ENCODE measurements around the gene CYP2E1. TPM values are rescaled to one million over a fixed set of nuclear protein-coding genes. Genes with fewer than 3 reads are reported as not detected.

CYP2E1 gene
- total RNA-seq, 1 experiment from 2014 or later, result 0.13 TPM

DNA sequence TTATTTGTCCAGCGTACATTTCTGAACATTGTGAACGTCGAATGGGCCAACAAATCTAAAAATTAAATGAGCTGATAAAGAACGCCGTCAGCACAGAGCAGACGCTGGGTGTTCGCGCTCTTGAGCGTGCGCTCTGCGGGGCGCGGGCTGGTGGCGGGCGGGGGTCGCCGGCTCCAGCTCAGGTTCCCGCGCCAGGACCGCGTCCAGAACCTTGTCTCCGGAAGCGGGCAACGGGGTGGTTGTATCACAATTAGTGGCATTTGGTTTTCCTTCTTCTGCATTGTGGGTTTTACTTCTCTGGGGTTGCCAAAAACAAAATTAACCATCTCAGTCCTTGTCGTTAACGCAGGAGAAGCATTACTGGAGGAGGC, 2.4 kb downstream of the CYP2E1 start:
- H2BK20ac ChIP-seq (ENCODE audit: low read depth, low read length, poor library complexity, severe bottlenecking), result no peak overlapping the region
- no CpG with 5 or more reads among the region's 26 CpGs for WGBS (ENCODE audit: extremely low coverage, insufficient read length, low lambda C conversion rate)
- no peaks in the 10 kb centered on the region; the same call in 1 of the 2 replicates for H3K27me3 ChIP-seq (ENCODE audit: insufficient read depth, low read length)
- H3K9me3 Mint-ChIP-seq, result peaks cover 93 to 94% of the 10 kb centered on the region in 2 experiments
- H4K8ac ChIP-seq (replicated peaks; ENCODE audit: insufficient read length, low read depth, low read length), result no peak overlapping the region
- no peak overlapping the region for H3K4me3 Mint-ChIP-seq
- no peak overlapping the region for H2BK15ac ChIP-seq (ENCODE audit: low read depth, low read length)
- H3K9me3 ChIP-seq (ENCODE audit: control insufficient read depth, low read depth, low read length), result peaks cover 92% of the 10 kb centered on the region
- no peak overlapping the region for H4K5ac ChIP-seq (ENCODE audit: insufficient read length, low read depth, low read length)
- no peak overlapping the region for H2AK5ac ChIP-seq (ENCODE audit: insufficient read length, low read length)
- H3K27me3 Mint-ChIP-seq (ENCODE audit: low read depth), result no peaks in the 10 kb centered on the region; the same call in none of the 2 replicates
- H3K27ac ChIP-seq (ENCODE audit: insufficient read length, low read depth, low read length), result no peak overlapping the region
- H3K4me2 ChIP-seq (ENCODE audit: insufficient read depth, insufficient read length, low read length), result no peak overlapping the region
- DNase-seq, result no peak
- H3K9ac ChIP-seq (ENCODE audit: extremely low read depth, insufficient read length, low read length), result no peak overlapping the region
- TF ChIP-seq, protein P1, sequence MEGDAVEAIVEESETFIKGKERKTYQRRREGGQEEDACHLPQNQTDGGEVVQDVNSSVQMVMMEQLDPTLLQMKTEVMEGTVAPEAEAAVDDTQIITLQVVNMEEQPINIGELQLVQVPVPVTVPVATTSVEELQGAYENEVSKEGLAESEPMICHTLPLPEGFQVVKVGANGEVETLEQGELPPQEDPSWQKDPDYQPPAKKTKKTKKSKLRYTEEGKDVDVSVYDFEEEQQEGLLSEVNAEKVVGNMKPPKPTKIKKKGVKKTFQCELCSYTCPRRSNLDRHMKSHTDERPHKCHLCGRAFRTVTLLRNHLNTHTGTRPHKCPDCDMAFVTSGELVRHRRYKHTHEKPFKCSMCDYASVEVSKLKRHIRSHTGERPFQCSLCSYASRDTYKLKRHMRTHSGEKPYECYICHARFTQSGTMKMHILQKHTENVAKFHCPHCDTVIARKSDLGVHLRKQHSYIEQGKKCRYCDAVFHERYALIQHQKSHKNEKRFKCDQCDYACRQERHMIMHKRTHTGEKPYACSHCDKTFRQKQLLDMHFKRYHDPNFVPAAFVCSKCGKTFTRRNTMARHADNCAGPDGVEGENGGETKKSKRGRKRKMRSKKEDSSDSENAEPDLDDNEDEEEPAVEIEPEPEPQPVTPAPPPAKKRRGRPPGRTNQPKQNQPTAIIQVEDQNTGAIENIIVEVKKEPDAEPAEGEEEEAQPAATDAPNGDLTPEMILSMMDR (conservative IDR thresholded peaks at IDR 0.05), result no peak
- H3K79me2 ChIP-seq (ENCODE audit: insufficient read depth, low read length), result no peaks in the 10 kb centered on the region
- peak overlapping the region in 1 of 3 experiments; percentile 40; a peak in 1 of 7 replicates for H3K27ac Mint-ChIP-seq
- H2BK12ac ChIP-seq (ENCODE audit: insufficient read length, low read depth, low read length), result no peak overlapping the region
- H3K4me1 Mint-ChIP-seq, result no peaks in the 10 kb centered on the region
- no peak overlapping the region for H4K91ac ChIP-seq (ENCODE audit: insufficient read length, low read depth, low read length)
- no peak overlapping the region for H3T11ph ChIP-seq (ENCODE audit: low read length)
- no peak overlapping the region for H3K4ac ChIP-seq (ENCODE audit: low read depth, low read length)
- H3K23me2 ChIP-seq (ENCODE audit: insufficient read length, low read depth, low read length, poor library complexity, severe bottlenecking), result no peaks in the 10 kb centered on the region
- H2BK120ac ChIP-seq (ENCODE audit: low read depth, low read length, poor library complexity, severe bottlenecking), result no peak overlapping the region
- H4K20me1 ChIP-seq (ENCODE audit: control insufficient read depth, insufficient read depth, insufficient read length), result no peaks in the 10 kb centered on the region
- no peak overlapping the region for H2AFZ ChIP-seq (ENCODE audit: low read length)
- no peaks in the 10 kb centered on the region for H3K4me1 ChIP-seq (ENCODE audit: insufficient read depth, low read length)
- H3K79me1 ChIP-seq (ENCODE audit: insufficient read depth, low read depth, low read length, poor library complexity, severe bottlenecking), result no peaks in the 10 kb centered on the region
- no peak overlapping the region for H3K56ac ChIP-seq (ENCODE audit: insufficient read length, low read depth, low read length)
- H3K18ac ChIP-seq (ENCODE audit: insufficient read length, low read depth, low read length), result no peak overlapping the region
- H2BK5ac ChIP-seq (ENCODE audit: insufficient read length, low read length), result no peak overlapping the region
- no peak overlapping the region for H3K23ac ChIP-seq (ENCODE audit: insufficient read length, low read depth, low read length)
- H3K36me3 Mint-ChIP-seq (ENCODE audit: insufficient read depth in 1 of 3, low read depth in 3 of 3), result peaks cover 5 to 20% (median 19%) of the 10 kb centered on the region in 3 experiments; a peak in 5 of 7 replicates
- no peak overlapping the region for H3K14ac ChIP-seq (ENCODE audit: insufficient read depth, low read length)
